CD4-positive, alpha-beta T cell treated with Interleukin-21 for 1 hour (primary cell): ENCODE measurements around the gene CRB2.
"Not testable (repeated sequence)": the region's sequence is repeated elsewhere in the genome, so short reads cannot be mapped to it uniquely, and the experiment has no call there.

ENCODE experiments used
- DNase-seq: peaks from one replicate; pipeline ENCODE4 v3.0.0-alpha.2; 2020

The CRB2 gene

GRCh38 chr9:123383512-123384170, 27.6 kb downstream of the CRB2 start:
- DNase-seq: no peak

- DNase-seq: no peak
Measured at GRCh38 chr9:123387686-123388085, 31.7 kb downstream of the CRB2 start.

GRCh38 chr9:123389070-123389469, 33.1 kb downstream of the CRB2 start:
- DNase-seq: no peak

- DNase-seq: no peak
Measured at GRCh38 chr9:123389698-123390097, 33.7 kb downstream of the CRB2 start.

GRCh38 chr9:123390337-123391135, 34.5 kb downstream of the CRB2 start:
- no peak for DNase-seq

GRCh38 chr9:123391233-123391632, 35.2 kb downstream of the CRB2 start:
- DNase-seq: no peak

- no peak for DNase-seq
Measured at GRCh38 chr9:123391946-123392345, 35.9 kb downstream of the CRB2 start.

GRCh38 chr9:123392802-123393201, 36.8 kb downstream of the CRB2 start:
- no peak for DNase-seq

GRCh38 chr9:123394291-123395235, 38.6 kb downstream of the CRB2 start:
- no peak for DNase-seq

- no peak for DNase-seq
Measured at GRCh38 chr9:123395276-123395688, 39.3 kb downstream of the CRB2 start.

GRCh38 chr9:123395689-123396511, 39.9 kb downstream of the CRB2 start:
- no peak for DNase-seq

GRCh38 chr9:123397975-123398374, 42.0 kb downstream of the CRB2 start:
- no peak for DNase-seq

- DNase-seq: not testable (repeated sequence)
Measured at GRCh38 chr9:123398938-123399337, 42.9 kb downstream of the CRB2 start.

GRCh38 chr9:123399803-123400378, 43.9 kb downstream of the CRB2 start:
- DNase-seq: no peak

- DNase-seq: no peak
Measured at GRCh38 chr9:123400926-123401503, 45.0 kb downstream of the CRB2 start.

- DNase-seq: no peak
Measured at GRCh38 chr9:123401879-123402513, 46.0 kb downstream of the CRB2 start.

GRCh38 chr9:123402981-123403509, 47.0 kb downstream of the CRB2 start:
- DNase-seq: no peak

GRCh38 chr9:123406016-123406415, 50.0 kb downstream of the CRB2 start:
- no peak for DNase-seq

- no peak for DNase-seq
Measured at GRCh38 chr9:123406691-123407216, 50.8 kb downstream of the CRB2 start.

- no peak for DNase-seq
Measured at GRCh38 chr9:123407217-123407851, 51.3 kb downstream of the CRB2 start.
